DOHH2 (cell line): ENCODE results near the gene SF3A1.

Source experiments
- H3F3A ChIP-seq: fragments of 200-600 bp; sonication (generic), shearing (Covaris generic); 2 replicates; pipeline ENCODE4 v1.6.0; 2016; ENCODE audit warnings: antibody characterized with exemption, mild to moderate bottlenecking; ENCODE audit not compliant: control insufficient read depth, insufficient read depth
- H3K27ac ChIP-seq: fragments of 200-600 bp; sonication (generic); 2 replicates; pipeline ENCODE4 v1.5.1; 2014; ENCODE audit warnings: low read depth, mild to moderate bottlenecking, low read length, moderate library complexity
- H3K27me3 ChIP-seq: fragments of 200-600 bp; sonication (generic); 2 replicates; pipeline ENCODE4 v1.6.1; 2014; ENCODE audit warnings: mild to moderate bottlenecking, low read length, mixed read lengths; ENCODE audit not compliant: control insufficient read depth
- H3K36me3 ChIP-seq: fragments of 200-600 bp; sonication (generic); 2 replicates; pipeline ENCODE4 v1.6.1; 2014; ENCODE audit warnings: mild to moderate bottlenecking, low read length, moderate library complexity, mixed read lengths; ENCODE audit not compliant: control insufficient read depth
- H3K4me1 ChIP-seq: fragments of 200-600 bp; sonication (generic); 2 replicates; pipeline ENCODE4 v1.6.1; 2014; ENCODE audit warnings: mild to moderate bottlenecking, low read length, mixed read lengths; ENCODE audit not compliant: control insufficient read depth
- H3K4me2 ChIP-seq: fragments of 200-600 bp; sonication (generic); 2 replicates; pipeline ENCODE4 v1.6.0; 2014; ENCODE audit warnings: mild to moderate bottlenecking, low read length, moderate library complexity
- H3K4me3 ChIP-seq: fragments of 200-600 bp; sonication (generic); 2 replicates; pipeline ENCODE4 v1.5.1; 2014; ENCODE audit warnings: mild to moderate bottlenecking, low read length, mixed read lengths
- H3K79me2 ChIP-seq: fragments of 200-600 bp; sonication (generic); 2 replicates; pipeline ENCODE4 v1.6.1; 2014; ENCODE audit warnings: mild to moderate bottlenecking, low read length, mixed read lengths; ENCODE audit not compliant: control insufficient read depth
- H3K9me2 ChIP-seq: fragments of 200-600 bp; sonication (generic); replicated peaks from 2 replicates; pipeline ENCODE4 v1.6.1; 2014; ENCODE audit warnings: mild to moderate bottlenecking, low read length, mixed read lengths; ENCODE audit not compliant: control insufficient read depth
- H3K9me3 ChIP-seq: fragments of 200-600 bp; sonication (generic); 2 replicates; pipeline ENCODE4 v1.6.1; 2014; ENCODE audit warnings: antibody characterized with exemption, low read length, mixed read lengths; ENCODE audit not compliant: control insufficient read depth, insufficient read depth
- H4K20me1 ChIP-seq: fragments of 200-600 bp; sonication (generic); 2 replicates; pipeline ENCODE4 v1.6.0; 2014; ENCODE audit warnings: low read depth, mild to moderate bottlenecking, antibody characterized with exemption, low read length, moderate library complexity; ENCODE audit not compliant: control insufficient read depth, insufficient read depth
- CTCF ChIP-seq: fragments of 200-600 bp; sonication (generic); IDR thresholded peaks from one replicate; pipeline ENCODE4 v1.5.1; 2014; ENCODE audit warnings: antibody characterized with exemption, mild to moderate bottlenecking, low read depth, low read length; ENCODE audit not compliant: poor library complexity, severe bottlenecking
- EZH2phosphoT487 ChIP-seq: fragments of 200-600 bp; sonication (generic); IDR thresholded peaks from 2 replicates; pipeline ENCODE4 v1.6.1; 2017; ENCODE audit warnings: borderline replicate concordance, mild to moderate bottlenecking, antibody characterized with exemption, low read length, moderate library complexity, mixed read lengths

SF3A1 gene

GRCh38 chr22:30309951-30310741, 46.5 kb downstream of the SF3A1 start:
- Histone ChIP-seq H4K20me1 (no peaks in the 10 kb centered on the region), H3K36me3 (peaks cover 6% of the 10 kb centered on the region), H3K27me3 (no peaks in the 10 kb centered on the region), H3F3A (peaks cover 7% of the 10 kb centered on the region), H3K27ac (no peak overlapping the region), H3K4me2 (no peak overlapping the region), H3K4me1 (peaks cover 35% of the 10 kb centered on the region), H3K4me3 (no peak overlapping the region), H3K9me3 (no peaks in the 10 kb centered on the region), H3K9me2 (no peaks in the 10 kb centered on the region), H3K79me2 (peaks cover 6% of the 10 kb centered on the region)
- no peak for TF ChIP-seq CTCF
- TF ChIP-seq EZH2phosphoT487: no peak

GRCh38 chr22:30308518-30309230, 48.0 kb downstream of the SF3A1 start:
- Histone ChIP-seq H3F3A (peaks cover 14% of the 10 kb centered on the region), H3K9me3 (no peaks in the 10 kb centered on the region), H3K4me2 (no peak overlapping the region), H3K4me3 (no peak overlapping the region), H3K36me3 (peaks cover 6% of the 10 kb centered on the region), H3K4me1 (peaks cover 46% of the 10 kb centered on the region), H3K79me2 (peaks cover 6% of the 10 kb centered on the region), H4K20me1 (no peaks in the 10 kb centered on the region), H3K27me3 (no peaks in the 10 kb centered on the region), H3K27ac (no peak overlapping the region), H3K9me2 (no peaks in the 10 kb centered on the region)
- TF ChIP-seq CTCF (no peak), EZH2phosphoT487 (no peak)

- H3K79me2 ChIP-seq: peaks cover 6% of the 10 kb centered on the region
- H3K4me2 ChIP-seq: no peak overlapping the region
- no peaks in the 10 kb centered on the region for H3K9me3 ChIP-seq
- H3K36me3 ChIP-seq: peaks cover 6% of the 10 kb centered on the region
- H3K4me1 ChIP-seq: peaks cover 52% of the 10 kb centered on the region
- no peak overlapping the region for H3K27ac ChIP-seq
- H3K9me2 ChIP-seq: no peaks in the 10 kb centered on the region
- no peaks in the 10 kb centered on the region for H4K20me1 ChIP-seq
- no peak for TF ChIP-seq CTCF
- no peak for TF ChIP-seq EZH2phosphoT487
- H3F3A ChIP-seq: peaks cover 19% of the 10 kb centered on the region
- no peaks in the 10 kb centered on the region for H3K27me3 ChIP-seq
- no peak overlapping the region for H3K4me3 ChIP-seq
These were observed 48.6 kb downstream of the SF3A1 start for GRCh38 chr22:30308093-30308492.
